M059J (cell line): ENCODE data around the gene DNAI2. TPM values are rescaled to one million over a fixed set of nuclear protein-coding genes. Genes with fewer than 3 reads are reported as not detected.

Source experiments
- DNase-seq: peaks from one replicate; pipeline ENCODE4 v3.0.0-alpha.2; 2012; ENCODE audit warnings: low read depth
- total RNA-seq: library from RNA; depleted of rRNA; stranded (reverse); fragments of >200 nt; shearing (Covaris generic); gene quantifications from 2 replicates; pipeline ENCODE4 v1.2.3, GENCODE V29; 2014

DNAI2 gene
- total RNA-seq, 1 experiment from 2014 or later, result not detected

GRCh38 chr17:74305865-74306654, 32.0 kb downstream of the DNAI2 start:
- peak; percentile 71 for DNase-seq

GRCh38 chr17:74307984-74308773, 34.1 kb downstream of the DNAI2 start:
- DNase-seq, result peak; percentile 51

GRCh38 chr17:74309902-74310301, 35.9 kb downstream of the DNAI2 start:
- DNase-seq, result peak; percentile 40

- DNase-seq, result no peak
Observed at GRCh38 chr17:74314877-74315276, 40.8 kb downstream of the DNAI2 start.

- no peak for DNase-seq
Observed at GRCh38 chr17:74316220-74316619, 42.2 kb downstream of the DNAI2 start.

- no peak for DNase-seq
Observed at GRCh38 chr17:74317071-74317470, 43.0 kb downstream of the DNAI2 start.

- DNase-seq, result no peak
Observed at GRCh38 chr17:74318391-74318790, 44.4 kb downstream of the DNAI2 start.

- DNase-seq, result no peak
Observed at GRCh38 chr17:74324521-74324920, 50.5 kb downstream of the DNAI2 start.

- DNase-seq, result no peak
Observed at GRCh38 chr17:74325376-74325742, 51.3 kb downstream of the DNAI2 start.

- no peak for DNase-seq
Observed at GRCh38 chr17:74325743-74326379, 51.8 kb downstream of the DNAI2 start, which contains the start of gene KIF19. KIF19 (plus strand) TSS chr17:74326226; CDS start chr17:74326350, 124 bp downstream.

- DNase-seq, result no peak
Observed at GRCh38 chr17:74326506-74326905, 52.5 kb downstream of the DNAI2 start.

- DNase-seq, result no peak
Observed at GRCh38 chr17:74328487-74328886, 54.5 kb downstream of the DNAI2 start.

GRCh38 chr17:74329378-74329777, 55.3 kb downstream of the DNAI2 start:
- DNase-seq, result no peak

- DNase-seq, result no peak
Observed at GRCh38 chr17:74330446-74330845, 56.4 kb downstream of the DNAI2 start.

- no peak for DNase-seq
Observed at GRCh38 chr17:74332017-74332650, 58.1 kb downstream of the DNAI2 start.

GRCh38 chr17:74332763-74333283, 58.8 kb downstream of the DNAI2 start:
- DNase-seq, result no peak

- DNase-seq, result no peak
Observed at GRCh38 chr17:74334393-74335039, 60.5 kb downstream of the DNAI2 start.

- DNase-seq, result no peak
Observed at GRCh38 chr17:74335529-74336062, 61.6 kb downstream of the DNAI2 start.

- DNase-seq, result no peak
Observed at GRCh38 chr17:74336307-74336706, 62.3 kb downstream of the DNAI2 start.

GRCh38 chr17:74337834-74338500, 63.9 kb downstream of the DNAI2 start:
- no peak for DNase-seq
